ENCODE data around the gene P3H4.

P3H4 gene

GRCh38 chr17:41822216-41823140 lies 10.7 kb upstream of the P3H4 start:
- DNase-seq (ENCODE audit: low read depth in 2 of 2) = no peak

- no peak for DNase-seq (ENCODE audit: low read depth in 2 of 2)
Observed at GRCh38 chr17:41821776-41822175, 10.0 kb upstream of the P3H4 start.

- DNase-seq (ENCODE audit: low read depth in 2 of 2) = no peak
Observed at GRCh38 chr17:41818024-41818423, 6.3 kb upstream of the P3H4 start.

GRCh38 chr17:41816637-41817320 lies 5.0 kb upstream of the P3H4 start:
- no peak for DNase-seq (ENCODE audit: low read depth in 2 of 2)

- no peak for DNase-seq (ENCODE audit: low read depth in 2 of 2)
Observed at GRCh38 chr17:41814195-41814594, 2.4 kb upstream of the P3H4 start.

GRCh38 chr17:41813699-41814124 lies 2.0 kb upstream of the P3H4 start:
- DNase-seq (ENCODE audit: low read depth in 2 of 2) = no peak

GRCh38 chr17:41813152-41813680 lies 1.5 kb upstream of the P3H4 start:
- no peak for DNase-seq (ENCODE audit: low read depth in 2 of 2)

- DNase-seq (ENCODE audit: low read depth in 2 of 2) = peak; percentile 81 to 87
Observed at GRCh38 chr17:41812381-41813151, 817 bp upstream of the P3H4 start, which contains the start of gene FKBP10. TSS of gene FKBP10 (plus strand) at chr17:41813004. CDS start at chr17:41813035, 31 bp downstream.

- DNase-seq (ENCODE audit: low read depth in 2 of 2) = no peak
Observed at GRCh38 chr17:41810659-41811548, 845 bp downstream of the P3H4 start.

- no peak for DNase-seq (ENCODE audit: low read depth in 2 of 2)
Observed at GRCh38 chr17:41806685-41807445, 4.9 kb downstream of the P3H4 start.

GRCh38 chr17:41803049-41804020 lies 8.4 kb downstream of the P3H4 start:
- DNase-seq (ENCODE audit: low read depth in 2 of 2) = no peak

GRCh38 chr17:41801374-41802271 lies 10.1 kb downstream of the P3H4 start:
- DNase-seq (ENCODE audit: low read depth in 2 of 2) = no peak

GRCh38 chr17:41800601-41801373 lies 11.0 kb downstream of the P3H4 start:
- DNase-seq (ENCODE audit: low read depth in 2 of 2) = no peak

- no peak for DNase-seq (ENCODE audit: low read depth in 2 of 2)
Observed at GRCh38 chr17:41799366-41799765, 12.4 kb downstream of the P3H4 start.

- no peak for DNase-seq (ENCODE audit: low read depth in 2 of 2)
Observed at GRCh38 chr17:41797377-41797776, 14.4 kb downstream of the P3H4 start.

GRCh38 chr17:41796121-41796895 lies 15.4 kb downstream of the P3H4 start:
- no peak for DNase-seq (ENCODE audit: low read depth in 2 of 2)

Data from fibroblast of skin of left quadriceps (primary cell).